T-cell (primary cell): ENCODE measurements around the gene ATP5F1C. TPM values are rescaled to one million over a fixed set of nuclear protein-coding genes. Genes with fewer than 3 reads are reported as not detected.

Experiments
- ATAC-seq, 4 experiments: fragments of 200-7000 bp in 3 of 4; fragments of 150-1000 bp in 1 of 4; cut with Tn5 transposase; replicated peaks in 1 of 4; 1 replicate in 3 of 4; 2 replicates in 1 of 4; pipeline ENCODE4 v1.10.0; 2021; ENCODE audit warnings: moderate library complexity in 3 of 4, mild to moderate bottlenecking in 2 of 4, moderate number of reproducible peaks in 1 of 4
- CTCF ChIA-PET, 2 donors: fragments of 300-600 bp; sonication (Branson Sonifier 250); formaldehyde crosslinking; loops; one replicate each; lab custom pipeline; 2022; ENCODE audit warnings: antibody characterized with exemption in 2 of 2; lab: Charles Lee
- POLR2A ChIA-PET, 2 donors: fragments of 300-600 bp; sonication (Branson Sonifier 250); formaldehyde crosslinking; loops; one replicate each; lab custom pipeline; 2022; ENCODE audit warnings: antibody characterized with exemption in 2 of 2; lab: Charles Lee
- DNase-seq, 35 experiments: peaks; one replicate each; pipeline versions ENCODE4 v3.0.0 to v3.0.0-alpha.2; 2013 to 2023
- H3K27ac ChIP-seq: one replicate; pipeline ENCODE4 v1.5.1; 2013; ENCODE audit warnings: low read length
- H3K27me3 ChIP-seq, 2 experiments: replicated peaks in 1 of 2; 1 replicate in 1 of 2; 2 replicates in 1 of 2; pipeline versions ENCODE4 v1.6.1 to v1.7.0; 2013; ENCODE audit warnings: low read length in 1 of 2, mixed read lengths in 1 of 2; ENCODE audit not compliant: control insufficient read depth in 2 of 2, insufficient read depth in 2 of 2; ENCODE audit errors: extremely low read depth in 1 of 2
- H3K36me3 ChIP-seq, 2 donors: 1 replicate in 1 of 2; 2 replicates in 1 of 2; pipeline versions ENCODE4 v1.6.1 to v1.7.0; 2013; ENCODE audit warnings: low read length in 1 of 2; ENCODE audit not compliant: control insufficient read depth in 2 of 2, insufficient read depth in 1 of 2; ENCODE audit errors: extremely low read depth in 1 of 2
- H3K4me1 ChIP-seq, 2 experiments: 1 replicate in 1 of 2; 2 replicates in 1 of 2; pipeline versions ENCODE4 v1.6.1 to v1.7.0; 2013; ENCODE audit warnings: low read length in 2 of 2, mixed read lengths in 1 of 2; ENCODE audit not compliant: insufficient read depth in 2 of 2, control insufficient read depth in 1 of 2; ENCODE audit errors: extremely low read depth in 1 of 2
- H3K4me3 ChIP-seq, 2 donors: 1 replicate in 1 of 2; 2 replicates in 1 of 2; pipeline versions ENCODE4 v1.5.1 to v1.7.0; 2013; ENCODE audit warnings: mild to moderate bottlenecking in 2 of 2, low read length in 1 of 2, moderate library complexity in 1 of 2; ENCODE audit not compliant: control insufficient read depth in 1 of 2; ENCODE audit errors: extremely low read depth in 1 of 2
- H3K9me3 ChIP-seq: 2 replicates; pipeline ENCODE4 v1.7.0; 2013
- H3K27ac Mint-ChIP-seq, 2 donors: one replicate each; pipeline ENCODE4 v1.8.0; 2020 to 2021; ENCODE audit warnings: mild to moderate bottlenecking in 2 of 2, mixed read lengths in 2 of 2
- H3K27me3 Mint-ChIP-seq, 2 donors: one replicate each; pipeline ENCODE4 v1.8.0; 2021 to 2022; ENCODE audit warnings: mixed read lengths in 2 of 2
- H3K36me3 Mint-ChIP-seq: one replicate; pipeline ENCODE4 v1.8.0; 2021; ENCODE audit warnings: mixed read lengths
- H3K4me1 Mint-ChIP-seq, 3 donors: one replicate each; pipeline ENCODE4 v1.8.0; 2020 to 2022; ENCODE audit warnings: mixed read lengths in 3 of 3, mild to moderate bottlenecking in 1 of 3
- H3K4me3 Mint-ChIP-seq, 3 donors: one replicate each; pipeline ENCODE4 v1.8.0; 2020 to 2022; ENCODE audit warnings: mild to moderate bottlenecking in 3 of 3, mixed read lengths in 3 of 3, moderate library complexity in 3 of 3
- H3K9me3 Mint-ChIP-seq, 3 donors: one replicate each; pipeline ENCODE4 v1.8.0; 2020 to 2022; ENCODE audit warnings: mixed read lengths in 3 of 3
- WGBS: methylation state at CpG from one replicate; pipeline ENCODE4 v1.1.5; 2013; ENCODE audit warnings: missing lambda C conversion rate; ENCODE audit not compliant: insufficient coverage; 5-methylcytosine and 5-hydroxymethylcytosine counted together
- total RNA-seq, 35 experiments: library from RNA in 6 of 35; stranded (reverse) in 6 of 35; fragments of 120-200 nt in 1 of 35; gene quantifications; one replicate each; pipeline versions ENCODE4 v1.2.1 to v1.2.4 and lab custom pipeline; 2013 to 2026

The ATP5F1C gene
- total RNA-seq, 5 donors from 2014 or later (not counting 1 experiment from before 2014, with no cell fraction given) = 94.4 to 132 (median 111) TPM

- H3K27me3 Mint-ChIP-seq = peaks cover 0 to 2% of the 10 kb centered on the region in 2 donors
- 0% methylated on average over 17 of the region's 17 CpGs for WGBS
- peak overlapping the region; percentile 93 to 97 for H3K4me3 ChIP-seq
- peaks cover 43 to 47% (median 44%) of the 10 kb centered on the region in 3 donors for H3K4me1 Mint-ChIP-seq
- DNase-seq (peak in 13 of 35 experiments; percentile 2 to 36 (median 5)), ATAC-seq (peak in 1 of 4 experiments; percentile 5)
- peaks cover 9 to 24% of the 10 kb centered on the region in 2 experiments for H3K4me1 ChIP-seq
- ChIA-PET POLR2A (interaction anchor here (1.0 to 2.0 kb wide), 3 partner anchors 25 to 32 kb away, joined by 3 to 23 read pairs (median 7); partner anchors contain the start of genes ATP5F1C (in 2 of the 2) and KIN (in 2 of the 2)), CTCF (no interaction called here)
- no peaks in the 10 kb centered on the region for H3K9me3 ChIP-seq
- H3K36me3 ChIP-seq = peaks cover 0 to 10% of the 10 kb centered on the region in 2 donors
- H3K4me3 Mint-ChIP-seq = peak overlapping the region; percentile 97 to 99 (median 97)
- H3K27me3 ChIP-seq = peaks cover 0 to 15% of the 10 kb centered on the region in 2 experiments
- peak overlapping the region; percentile 84 to 89 for H3K27ac Mint-ChIP-seq
- H3K27ac ChIP-seq = peak overlapping the region; percentile 47
- peaks cover 7% of the 10 kb centered on the region for H3K36me3 Mint-ChIP-seq
- H3K9me3 Mint-ChIP-seq = no peaks in the 10 kb centered on the region
Observed at GRCh38 chr10:7819121-7819460, 31.1 kb downstream of the ATP5F1C start.

- H3K36me3 ChIP-seq = peaks cover 0 to 41% of the 10 kb centered on the region in 2 donors
- no peaks in the 10 kb centered on the region for H3K9me3 ChIP-seq
- Mint-ChIP-seq H3K4me1 (peaks cover 52 to 65% (median 63%) of the 10 kb centered on the region in 3 donors), H3K4me3 (no peak overlapping the region), H3K27me3 (no peaks in the 10 kb centered on the region), H3K9me3 (no peaks in the 10 kb centered on the region), H3K27ac (no peak overlapping the region), H3K36me3 (peaks cover 41% of the 10 kb centered on the region)
- H3K4me3 ChIP-seq = no peak overlapping the region
- no peaks in the 10 kb centered on the region for H3K27me3 ChIP-seq
- CTCF ChIA-PET = no interaction called here
- POLR2A ChIA-PET = interaction anchor here in 1 of 2 donors (1.3 kb wide), 1 partner anchor 36 kb away, joined by 3 read pairs; the partner anchor contains the start of genes ATP5F1C and KIN
- no peak overlapping the region for H3K27ac ChIP-seq
- DNase-seq (no peak), ATAC-seq (no peak)
- WGBS = no CpG with 5 or more reads among the region's 3 CpGs
- H3K4me1 ChIP-seq = peaks cover 7 to 12% of the 10 kb centered on the region in 2 experiments
Observed at GRCh38 chr10:7824251-7824650, 36.3 kb downstream of the ATP5F1C start.

GRCh38 chr10:7826971-7827370, 39.0 kb downstream of the ATP5F1C start:
- H3K27ac ChIP-seq = no peak overlapping the region
- CTCF ChIA-PET = interaction anchor here in 1 of 2 donors (0.7 kb wide), 1 partner anchor 945 kb away, joined by 7 read pairs; no protein-coding TSS in a partner anchor
- no peaks in the 10 kb centered on the region for H3K9me3 ChIP-seq
- no peak for ATAC-seq
- Mint-ChIP-seq H3K36me3 (peaks cover 50% of the 10 kb centered on the region), H3K27ac (no peak overlapping the region), H3K4me3 (no peak overlapping the region), H3K4me1 (peaks cover 46 to 59% (median 56%) of the 10 kb centered on the region in 3 donors), H3K27me3 (no peaks in the 10 kb centered on the region), H3K9me3 (no peaks in the 10 kb centered on the region)
- H3K27me3 ChIP-seq = no peaks in the 10 kb centered on the region
- H3K36me3 ChIP-seq = peaks cover 0 to 36% of the 10 kb centered on the region in 2 donors
- POLR2A ChIA-PET = no interaction called here
- no peaks in the 10 kb centered on the region for H3K4me1 ChIP-seq
- H3K4me3 ChIP-seq = no peak overlapping the region
- no CpG with 5 or more reads among the region's 4 CpGs for WGBS
- no peak for DNase-seq

GRCh38 chr10:7829289-7829834, 41.4 kb downstream of the ATP5F1C start:
- CTCF ChIA-PET = interaction anchor here in 1 of 2 donors (0.7 kb wide), 1 partner anchor 337 kb away, joined by 3 read pairs; no protein-coding TSS in a partner anchor
- Mint-ChIP-seq H3K36me3 (peaks cover 60% of the 10 kb centered on the region), H3K27me3 (no peaks in the 10 kb centered on the region), H3K9me3 (no peaks in the 10 kb centered on the region), H3K4me1 (peaks cover 60 to 71% (median 71%) of the 10 kb centered on the region in 3 donors), H3K4me3 (no peak overlapping the region), H3K27ac (no peak overlapping the region)
- Histone ChIP-seq H3K36me3 (peaks cover 0 to 28% of the 10 kb centered on the region in 2 donors), H3K9me3 (no peaks in the 10 kb centered on the region), H3K4me3 (no peak overlapping the region), H3K27ac (no peak overlapping the region), H3K27me3 (no peaks in the 10 kb centered on the region), H3K4me1 (no peaks in the 10 kb centered on the region)
- no peak for DNase-seq
- POLR2A ChIA-PET = no interaction called here
- 92% methylated on average over 3 of the region's 10 CpGs for WGBS
- no peak for ATAC-seq

- ATAC-seq (no peak), DNase-seq (no peak)
- no peak overlapping the region for H3K27ac ChIP-seq
- peaks cover 0 to 6% of the 10 kb centered on the region in 2 donors for H3K36me3 ChIP-seq
- H3K4me1 ChIP-seq = no peaks in the 10 kb centered on the region
- no CpG with 5 or more reads among the region's 1 CpG for WGBS
- no peaks in the 10 kb centered on the region for H3K27me3 Mint-ChIP-seq
- H3K36me3 Mint-ChIP-seq = peaks cover 59% of the 10 kb centered on the region
- H3K4me1 Mint-ChIP-seq = peaks cover 59 to 69% (median 62%) of the 10 kb centered on the region in 3 donors
- H3K27ac Mint-ChIP-seq = no peak overlapping the region
- no peaks in the 10 kb centered on the region for H3K27me3 ChIP-seq
- no peak overlapping the region for H3K4me3 Mint-ChIP-seq
- H3K9me3 ChIP-seq = no peaks in the 10 kb centered on the region
- no peaks in the 10 kb centered on the region for H3K9me3 Mint-ChIP-seq
- ChIA-PET CTCF (interaction anchor here in 1 of 2 donors (0.5 to 0.6 kb wide), 2 partner anchors 39 to 48 kb away, joined by 3 to 5 read pairs; no protein-coding TSS in a partner anchor), POLR2A (no interaction called here)
- no peak overlapping the region for H3K4me3 ChIP-seq
Observed at GRCh38 chr10:7832060-7832459, 44.1 kb downstream of the ATP5F1C start.

GRCh38 chr10:7833210-7833609, 45.2 kb downstream of the ATP5F1C start:
- Histone ChIP-seq H3K4me3 (no peak overlapping the region), H3K27ac (no peak overlapping the region)

More at GRCh38 chr10:7833210-7833609, 45.2 kb downstream of the ATP5F1C start:
- ATAC-seq = no peak
- H3K27me3 ChIP-seq = no peaks in the 10 kb centered on the region
- peaks cover 54% of the 10 kb centered on the region for H3K36me3 Mint-ChIP-seq
- ChIA-PET POLR2A (interaction anchor here in 1 of 2 donors (0.7 kb wide), 1 partner anchor 8 kb away, joined by 3 read pairs; no protein-coding TSS in a partner anchor), CTCF (no interaction called here)
- H3K4me1 ChIP-seq = no peaks in the 10 kb centered on the region
- H3K4me1 Mint-ChIP-seq = peaks cover 54 to 66% (median 55%) of the 10 kb centered on the region in 3 donors
- DNase-seq = no peak
- no peak overlapping the region for H3K27ac Mint-ChIP-seq
- H3K4me3 Mint-ChIP-seq = no peak overlapping the region
- H3K27me3 Mint-ChIP-seq = no peaks in the 10 kb centered on the region
- H3K9me3 Mint-ChIP-seq = no peaks in the 10 kb centered on the region
- peaks cover 0 to under 1% of the 10 kb centered on the region in 2 donors for H3K36me3 ChIP-seq
- H3K9me3 ChIP-seq = no peaks in the 10 kb centered on the region
